ENCODE data around the gene PYROXD2.
A peak's percentile ranks its signal among the peaks of the same experiment; 100 is the strongest.

PYROXD2 gene

DNA sequence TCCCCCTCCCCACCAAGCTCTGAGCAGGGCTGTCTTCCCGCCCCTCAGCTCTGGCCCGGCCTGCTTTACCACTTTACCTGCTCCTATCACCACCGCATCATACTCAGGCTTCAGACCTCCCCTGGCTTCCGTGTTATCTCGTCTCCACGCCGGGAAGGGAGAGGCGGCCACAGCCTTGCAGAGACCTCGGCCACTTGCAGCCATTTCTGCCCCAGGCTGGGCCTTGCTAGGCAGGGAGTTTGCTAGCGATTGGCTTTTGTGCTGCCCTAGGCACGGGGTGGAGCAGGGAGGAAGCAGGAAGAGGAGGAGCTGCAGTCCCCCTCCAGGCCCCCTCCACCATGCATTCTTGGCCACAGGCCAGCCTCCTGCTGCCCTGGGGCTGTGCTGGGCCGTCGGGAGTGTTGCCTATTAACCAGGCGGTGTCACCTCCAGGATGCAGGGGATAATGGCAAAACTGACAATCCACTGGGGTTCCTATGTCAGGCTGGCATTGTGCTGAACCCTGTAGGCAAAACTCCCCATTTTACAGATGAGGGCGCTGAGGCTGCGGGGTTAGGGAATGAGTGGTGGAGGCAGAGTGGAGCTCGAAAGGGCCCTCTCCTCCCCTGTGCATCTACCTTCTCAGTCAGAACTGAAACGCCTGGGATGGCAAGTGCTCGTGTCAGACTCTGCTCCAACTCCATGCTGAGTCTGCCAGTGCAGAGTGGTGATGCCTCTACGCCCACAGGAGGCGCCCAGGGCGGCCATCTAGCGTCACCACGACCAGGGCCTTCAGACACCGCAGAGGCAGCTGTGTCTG lies at the start of gene PYROXD2:
TSS of gene PYROXD2 (minus strand) at position 251 of the 799 bp plus-strand sequence. CDS start at position 204, 47 bp downstream.
- peak; percentile 85 for FAIRE-seq

DNA sequence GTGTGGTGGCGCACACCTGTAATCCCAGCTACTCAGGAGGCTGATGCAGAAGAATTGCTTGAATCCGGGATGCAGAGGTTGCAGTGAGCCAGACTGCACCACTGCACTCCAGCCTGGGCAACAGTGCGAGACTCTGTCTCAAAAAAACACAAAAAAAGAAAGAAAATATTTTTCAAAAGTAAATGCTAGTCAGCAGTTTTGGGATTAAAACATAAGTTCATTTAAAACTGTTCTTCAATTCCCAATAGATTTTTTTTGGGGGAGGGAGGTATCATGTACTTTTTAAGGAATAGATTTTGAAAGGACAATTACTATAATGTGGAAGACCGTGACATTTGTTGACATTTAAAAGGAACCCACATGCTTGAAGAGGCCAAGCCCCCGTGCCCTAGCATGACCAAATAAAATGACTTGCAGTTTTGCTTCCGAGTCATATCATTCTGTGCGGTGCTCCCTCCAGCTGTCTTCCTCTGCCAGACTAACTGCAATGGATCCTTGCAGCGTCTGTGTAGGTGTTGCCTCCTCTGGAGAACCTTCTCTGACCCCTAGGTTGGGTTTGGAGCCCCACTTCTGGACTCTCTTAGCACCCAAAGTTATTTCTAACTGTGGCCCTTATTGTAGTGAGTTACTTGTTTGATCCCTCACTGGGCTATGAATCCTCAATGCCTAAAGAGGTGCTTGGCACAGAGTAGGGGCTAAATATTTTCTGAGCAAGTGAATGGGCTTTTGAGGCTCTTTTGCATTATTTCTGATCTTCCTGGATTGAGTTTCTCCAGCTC lies 49.2 kb upstream of the PYROXD2 start:
- no peak for FAIRE-seq

DNA sequence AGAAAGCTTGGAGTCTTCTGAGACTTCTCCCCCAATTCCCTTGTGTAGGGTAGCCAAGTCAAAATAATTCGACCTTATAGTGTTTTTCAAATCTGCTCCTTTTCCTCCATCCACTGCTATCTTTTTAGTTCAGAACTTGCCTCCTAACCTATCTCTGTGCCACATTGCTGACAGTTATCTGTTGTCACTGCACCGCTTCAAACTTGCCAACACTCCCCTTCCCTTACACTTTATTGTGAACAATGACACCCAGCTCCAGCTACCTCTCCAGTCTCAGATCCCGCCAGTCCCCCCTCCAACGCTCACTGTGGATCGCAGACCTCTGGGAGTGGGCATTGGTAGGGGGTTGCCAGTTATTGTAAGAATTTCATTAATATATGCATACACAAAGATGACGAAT lies 48.0 kb upstream of the PYROXD2 start:
- no peak for FAIRE-seq

DNA sequence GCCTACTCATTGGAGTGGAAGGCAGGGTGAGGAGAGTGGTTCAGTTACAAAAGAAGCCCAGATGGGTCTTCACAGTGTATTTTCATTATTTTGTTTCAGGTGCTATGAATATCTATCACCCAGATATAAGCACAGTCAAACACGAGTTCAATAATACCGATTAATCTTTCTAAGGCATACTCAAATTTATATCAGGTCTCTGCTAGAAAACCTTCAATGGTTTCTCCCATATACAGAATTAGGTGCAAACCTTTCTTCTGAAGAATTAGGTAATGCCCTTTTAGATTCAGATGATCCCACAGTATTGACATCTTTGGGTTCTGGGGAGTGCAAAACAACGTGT lies 46.5 kb upstream of the PYROXD2 start:
- no peak for FAIRE-seq

DNA sequence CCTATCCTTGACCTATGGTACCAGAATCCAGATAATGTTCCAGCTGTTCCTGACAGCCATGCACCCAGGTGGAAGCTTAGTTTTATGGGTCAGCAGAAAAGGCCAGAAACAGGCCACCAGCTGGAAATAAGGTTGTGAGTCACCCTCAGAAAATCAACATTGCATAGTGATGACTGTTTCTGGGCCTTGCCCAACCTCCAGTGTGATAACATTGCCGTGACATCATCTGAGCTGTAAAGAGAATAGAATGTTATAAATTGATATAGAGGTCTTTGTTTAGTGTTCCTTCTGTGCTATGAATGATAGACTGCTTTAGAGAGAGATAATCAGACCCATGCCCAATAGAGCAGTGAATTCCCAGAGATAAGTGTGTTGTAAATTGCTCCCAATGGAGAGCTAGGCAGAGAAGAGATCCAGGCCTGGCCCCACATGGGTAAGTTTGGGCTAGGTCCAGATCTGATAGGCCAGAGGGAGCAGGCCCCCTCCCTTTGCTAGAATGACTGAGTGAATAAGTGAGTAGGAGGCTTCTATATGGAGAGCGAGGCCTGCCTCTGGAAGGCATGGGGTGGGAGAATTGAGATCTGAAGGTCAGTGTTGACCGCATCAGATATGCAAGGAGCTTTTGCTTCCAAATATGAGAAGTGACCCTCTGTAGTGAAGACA lies 46.0 kb upstream of the PYROXD2 start:
- FAIRE-seq = no peak

DNA sequence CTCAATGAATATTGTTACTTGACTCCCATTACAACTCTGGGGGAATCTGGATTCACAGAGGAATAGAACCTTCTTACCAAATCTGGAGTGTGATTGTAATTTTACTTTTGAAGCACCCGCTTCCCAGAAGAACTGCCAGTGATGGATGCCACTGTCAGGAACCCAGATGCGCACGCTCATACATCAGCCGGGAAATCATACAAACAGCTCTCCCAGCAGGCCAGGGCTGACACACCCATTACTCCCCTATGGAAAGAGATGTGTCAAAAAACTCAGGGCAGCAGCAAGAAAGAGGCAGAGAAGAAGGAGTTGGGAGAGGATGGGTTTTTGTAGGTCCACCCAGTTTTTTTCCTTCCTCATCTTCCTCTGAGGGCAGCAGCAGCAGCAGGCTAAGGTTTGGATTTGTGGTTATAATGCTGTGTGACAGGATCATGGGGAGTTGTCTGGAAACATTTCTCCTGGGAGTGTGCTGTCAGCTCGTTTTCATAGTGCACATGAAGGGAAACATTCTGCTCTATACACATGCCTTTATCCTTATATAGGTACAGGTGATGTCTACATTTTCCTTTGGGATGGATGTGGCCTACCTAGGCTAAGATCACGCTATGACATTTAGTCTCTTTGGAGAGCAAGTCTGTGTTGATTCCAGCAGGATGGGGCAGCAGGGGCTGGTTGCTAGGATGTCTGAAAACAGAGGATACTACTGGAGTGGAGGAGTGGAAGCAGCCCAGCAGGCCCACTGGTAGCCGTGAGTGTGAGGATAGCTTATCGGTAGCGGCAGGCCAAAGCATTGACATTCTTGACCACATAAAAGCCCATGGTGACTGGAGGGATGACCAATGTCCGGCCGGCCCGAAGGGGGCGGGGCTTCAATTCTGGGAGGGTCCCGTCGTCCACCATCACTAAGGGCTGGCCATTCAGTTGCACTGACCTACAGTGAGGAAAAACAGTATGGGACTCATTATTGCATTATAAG lies 44.1 kb upstream of the PYROXD2 start:
- FAIRE-seq = no peak

DNA sequence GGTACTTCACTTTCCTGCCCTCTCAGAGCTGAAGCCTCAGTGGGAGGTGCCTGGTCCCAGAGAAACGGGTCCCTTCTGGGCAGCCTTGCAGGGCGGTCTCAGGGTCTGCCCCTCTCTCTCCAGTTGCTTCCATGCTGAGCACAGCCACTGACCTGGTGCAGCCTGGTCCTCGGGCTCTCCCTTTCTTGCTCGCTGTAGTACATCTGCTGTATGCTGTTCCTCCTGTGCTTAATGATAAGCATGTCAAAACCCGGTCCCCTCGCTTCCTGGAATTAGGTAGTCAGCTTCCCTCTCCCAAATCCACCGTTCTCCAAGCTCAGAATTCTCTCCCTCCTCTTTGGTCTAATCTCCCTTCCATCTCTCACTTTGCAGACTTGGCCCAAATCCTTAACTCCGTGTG lies 42.7 kb upstream of the PYROXD2 start:
- no peak for FAIRE-seq

DNA sequence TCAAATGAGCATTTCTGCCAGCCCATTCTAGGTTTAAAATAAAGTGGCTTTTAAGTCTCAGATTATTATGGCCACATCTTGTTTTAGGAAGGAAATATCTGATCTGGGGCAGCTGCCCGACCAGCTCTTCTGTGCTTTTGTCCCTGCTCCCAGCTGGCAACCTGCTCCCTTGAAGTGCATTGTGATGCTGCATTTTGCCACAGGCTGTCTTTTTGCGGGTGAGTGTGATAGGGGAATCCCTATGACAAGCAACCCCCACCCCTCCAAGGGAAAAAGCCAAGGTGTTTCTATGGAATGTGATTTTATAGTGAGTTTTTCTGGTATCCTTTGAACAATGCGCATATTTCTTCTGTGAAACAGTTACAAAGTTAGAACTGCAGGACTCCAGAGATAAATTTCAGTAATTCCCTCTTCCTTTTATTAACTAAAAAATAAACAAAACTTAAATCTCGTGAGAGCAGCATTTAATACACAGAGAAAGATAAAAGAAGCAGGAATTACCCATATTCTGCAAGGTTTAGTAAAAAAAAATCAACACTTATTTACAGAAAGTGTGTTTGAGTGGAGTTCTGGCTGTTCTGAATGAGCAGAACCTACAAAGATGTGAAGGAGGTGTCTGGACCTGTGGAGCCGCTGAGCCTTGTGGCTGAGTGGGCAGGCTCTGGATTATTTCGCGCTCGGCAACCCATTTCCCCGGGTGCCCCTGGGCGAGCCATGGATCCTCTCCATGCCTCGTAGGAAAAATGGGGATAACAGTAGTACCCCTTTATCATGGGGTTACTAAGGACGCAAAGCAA lies 41.9 kb upstream of the PYROXD2 start:
- no peak for FAIRE-seq

DNA sequence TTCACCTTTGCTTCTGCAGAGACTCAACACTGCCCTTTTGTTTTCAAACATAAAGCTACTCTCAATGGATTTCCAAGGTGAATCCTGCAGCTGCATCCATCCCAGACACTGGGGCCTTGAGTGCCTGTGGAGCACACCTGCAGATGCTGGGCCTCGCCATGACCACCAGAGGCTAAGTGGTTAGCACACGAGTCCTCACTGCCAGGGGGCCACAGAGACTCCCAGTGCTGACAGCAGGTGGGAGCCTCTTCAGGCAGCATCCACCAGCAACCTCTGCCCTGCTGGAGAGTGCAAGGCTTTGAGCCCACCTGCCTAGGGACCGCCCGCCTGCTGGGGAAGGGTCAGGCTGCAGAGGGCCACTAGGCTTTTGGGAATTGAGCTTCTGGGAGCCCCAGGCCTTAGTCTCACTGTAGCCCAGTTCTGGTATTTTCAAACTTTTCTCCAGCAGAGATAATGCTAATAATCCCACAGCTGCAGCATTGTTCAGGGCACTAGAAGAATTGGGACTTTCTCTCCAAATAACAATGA lies 41.1 kb upstream of the PYROXD2 start:
- no peak for FAIRE-seq

DNA sequence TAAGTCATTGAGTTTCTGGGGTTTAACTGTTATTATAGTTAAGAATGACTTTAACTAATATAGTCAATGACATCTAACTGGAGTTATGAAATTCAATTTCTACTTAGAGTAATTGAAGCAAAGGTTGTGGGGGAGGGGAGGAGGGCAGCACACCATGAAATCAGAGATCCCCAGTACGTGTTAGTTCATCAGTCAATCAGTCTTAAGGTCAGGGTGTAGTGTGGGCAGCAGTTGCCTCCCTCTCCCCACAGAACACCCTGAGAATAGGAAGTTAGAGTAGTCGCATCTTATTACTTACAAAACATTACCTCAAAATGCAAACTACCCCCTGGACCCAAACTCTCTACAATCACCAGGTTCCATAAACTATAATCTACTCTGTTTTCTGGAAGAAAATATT lies 38.7 kb upstream of the PYROXD2 start:
- FAIRE-seq = no peak

DNA sequence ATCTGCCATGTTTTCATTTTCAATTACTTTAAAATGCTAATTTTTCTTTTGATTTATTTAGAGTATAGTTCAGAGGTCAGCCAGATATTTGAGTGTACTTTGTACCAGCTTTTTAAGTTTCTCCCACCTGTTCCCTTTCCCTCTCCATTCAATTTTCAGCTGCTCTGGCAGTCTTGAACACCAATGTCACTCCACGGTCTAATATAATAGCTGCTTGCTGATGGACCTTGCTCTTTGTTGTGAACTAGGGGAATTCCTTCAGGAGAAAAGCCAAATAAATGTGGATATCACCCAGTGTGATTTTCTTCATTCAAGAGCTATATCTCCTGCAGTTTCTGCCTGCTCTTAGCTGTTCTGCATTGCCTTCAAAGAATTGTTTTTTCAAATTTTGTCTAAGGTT lies 35.6 kb upstream of the PYROXD2 start:
- no peak for FAIRE-seq

DNA sequence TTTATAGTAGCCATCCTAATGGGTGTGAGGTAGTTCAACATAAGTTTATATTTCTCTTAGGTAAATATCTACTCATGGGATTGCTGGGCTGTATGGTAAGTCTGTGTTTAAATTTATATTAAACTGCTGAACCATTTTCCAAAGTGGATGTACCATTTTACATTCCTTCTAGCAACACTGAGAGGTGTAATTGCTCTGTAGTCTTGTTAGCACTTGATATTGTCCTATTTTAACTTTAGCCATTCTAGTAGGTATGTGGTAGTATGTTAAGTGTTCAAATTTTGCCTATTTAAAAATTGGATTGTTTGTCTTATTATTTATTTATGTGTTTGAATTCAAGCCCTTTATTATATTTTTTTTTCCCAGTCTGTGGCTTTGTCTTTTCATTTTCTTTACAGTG lies 34.3 kb upstream of the PYROXD2 start:
- FAIRE-seq = no peak

DNA sequence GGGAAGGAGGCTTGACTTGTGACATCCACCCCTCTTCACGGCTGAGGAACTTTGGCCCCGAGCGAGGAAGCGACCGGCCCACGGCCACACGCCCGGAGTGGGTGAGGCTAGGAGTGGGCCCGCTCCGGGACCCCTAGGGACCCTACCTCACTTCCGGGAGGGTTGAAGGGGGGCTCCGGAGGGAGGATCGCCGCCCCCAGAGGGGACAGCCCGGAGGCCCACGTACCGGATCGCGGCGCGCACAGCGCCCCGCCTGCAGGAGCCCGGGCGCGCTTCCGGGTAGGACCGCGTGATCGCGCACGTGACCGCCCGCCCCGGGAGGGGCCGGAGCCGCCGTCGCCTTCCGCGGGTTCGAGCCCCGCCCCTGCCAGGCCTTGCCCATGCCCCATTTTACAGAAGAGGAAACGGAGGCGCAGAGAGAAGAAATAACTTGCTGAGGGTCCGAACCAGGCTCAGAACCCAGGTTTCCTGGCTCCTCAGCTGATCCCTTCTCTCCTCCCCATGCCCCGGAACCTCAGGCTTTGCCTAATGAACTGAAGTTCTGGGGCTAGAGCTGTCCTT lies 31.8 kb upstream of the PYROXD2 start, which contains the start of gene HPS1:
TSS of gene HPS1 (minus strand) at position 275 of the 561 bp plus-strand sequence. CDS start 3,695 bp downstream, outside the sequence.
- FAIRE-seq = no peak

DNA sequence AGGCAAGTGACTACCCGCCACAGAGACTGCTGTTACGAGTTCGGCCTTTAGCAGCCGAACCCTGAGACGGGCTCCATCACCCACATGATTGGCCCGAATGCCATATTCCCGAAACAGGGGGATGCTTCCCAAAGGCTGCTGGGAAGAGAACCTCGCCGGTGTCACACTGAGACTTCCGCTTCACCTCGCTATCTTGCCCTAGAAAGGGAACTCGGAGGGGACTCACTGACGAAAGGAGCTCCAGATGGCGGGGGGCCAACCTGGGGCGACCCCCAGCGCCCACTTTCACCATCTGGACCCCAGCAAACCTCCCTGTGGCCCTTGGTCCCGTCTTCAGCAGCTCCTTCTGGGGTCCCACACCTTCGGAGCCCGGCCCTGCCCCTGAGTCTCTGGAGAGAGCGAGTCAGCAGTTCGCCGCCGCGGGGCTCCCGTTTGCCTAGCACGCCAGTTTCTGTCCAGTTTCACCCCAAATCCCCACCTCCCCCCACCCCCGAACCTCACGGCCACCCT lies 31.2 kb upstream of the PYROXD2 start:
- no peak for FAIRE-seq

DNA sequence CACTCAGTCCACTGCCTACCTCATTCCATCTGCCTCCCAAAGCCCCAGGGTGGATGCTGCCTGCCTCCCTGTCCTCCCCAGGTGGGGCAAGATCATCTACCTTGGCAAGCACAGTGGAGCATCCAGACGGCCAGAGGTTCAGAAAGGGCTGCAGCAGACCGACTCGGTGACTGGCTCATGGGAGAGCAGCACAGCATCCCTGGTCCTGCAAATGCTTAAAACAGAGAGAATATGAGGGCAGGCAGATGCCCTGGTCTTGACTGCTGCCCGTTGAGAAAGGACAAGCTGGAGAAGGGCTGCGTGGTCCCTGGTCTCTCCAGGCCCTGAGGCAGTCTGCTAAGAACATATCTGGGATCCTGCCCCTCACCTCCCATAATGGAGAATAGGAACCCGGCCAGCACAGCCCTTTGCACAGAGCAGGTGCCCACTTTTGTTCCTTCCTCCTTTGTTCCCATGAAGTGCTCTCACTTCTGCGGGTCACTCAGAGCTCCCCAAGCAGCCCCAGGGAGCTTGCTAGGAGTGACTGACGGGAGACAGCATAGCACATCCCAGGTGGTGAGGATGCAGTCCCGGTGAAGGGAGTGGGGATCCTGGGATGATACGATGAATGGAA lies 30.3 kb upstream of the PYROXD2 start:
- FAIRE-seq = no peak

DNA sequence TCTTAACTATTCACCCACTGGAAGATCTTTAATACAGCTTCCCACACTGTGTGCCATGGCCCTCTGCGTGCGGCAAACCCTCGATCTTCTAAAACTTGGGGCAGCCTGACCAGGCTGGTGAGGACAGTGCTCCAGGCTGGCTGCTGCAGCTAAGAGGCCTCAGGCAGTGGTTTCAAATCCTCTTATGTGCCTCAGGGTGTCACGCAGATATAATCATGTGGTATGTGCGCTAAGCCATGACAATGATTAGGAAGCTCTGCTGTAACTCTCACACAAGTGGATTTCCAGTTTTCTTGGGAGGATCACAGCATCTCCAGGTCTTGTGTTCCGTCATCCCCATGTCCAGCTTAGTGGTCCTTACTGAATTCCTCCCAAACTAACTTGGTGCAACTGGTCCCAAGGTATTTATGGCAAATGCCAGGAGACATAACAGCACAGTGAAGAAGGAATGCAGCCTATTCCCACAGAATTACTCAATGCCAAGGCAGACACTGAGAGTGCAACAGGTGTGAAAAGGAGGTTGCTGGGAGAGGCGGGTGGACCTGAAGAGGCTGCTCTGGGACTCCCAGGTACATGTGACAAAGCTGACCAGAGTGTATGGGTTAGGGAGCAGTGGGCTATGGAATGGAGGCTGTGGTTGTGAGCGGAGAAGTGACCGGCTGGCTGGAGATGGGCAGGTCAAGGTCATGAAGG lies 29.5 kb upstream of the PYROXD2 start:
- no peak for FAIRE-seq

DNA sequence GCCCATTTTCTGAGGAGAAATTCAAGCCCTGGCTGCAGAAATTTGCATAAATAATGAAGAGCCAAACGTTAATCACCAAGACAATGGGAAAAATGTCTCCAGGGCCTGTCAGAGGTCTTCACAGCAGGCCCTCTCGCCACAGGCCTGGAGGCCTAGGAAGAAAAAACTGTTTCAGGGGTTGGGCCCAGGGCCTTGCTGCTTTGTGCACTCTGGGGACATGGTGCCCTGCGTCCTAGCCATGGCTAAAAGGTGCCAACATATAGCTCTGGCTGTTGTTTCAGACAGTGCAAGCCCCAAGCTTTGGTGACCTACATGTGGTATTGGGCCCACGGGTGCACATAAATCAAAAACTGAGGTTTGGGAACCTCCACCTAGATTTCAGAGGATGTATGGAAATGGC lies 23.7 kb upstream of the PYROXD2 start:
- no peak for FAIRE-seq

DNA sequence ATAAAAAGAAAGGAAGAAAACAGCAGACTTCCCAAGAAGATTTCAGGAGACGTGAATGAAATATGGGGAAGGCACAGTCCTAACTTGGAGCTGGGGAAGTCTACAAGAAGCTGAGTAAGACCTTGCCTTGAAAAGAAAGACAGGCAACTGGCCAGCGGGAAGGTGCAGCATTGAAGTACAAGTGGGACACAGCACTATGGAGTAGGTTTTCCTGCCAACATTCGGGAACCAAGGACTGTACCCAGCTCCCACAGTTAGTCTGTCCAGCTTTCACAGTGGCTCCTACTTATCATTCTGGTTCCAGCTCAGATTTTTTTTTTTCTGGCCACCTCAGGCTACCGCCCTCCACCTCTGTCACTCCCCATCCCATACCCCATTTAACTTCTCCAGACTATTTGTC lies 21.7 kb upstream of the PYROXD2 start:
- no peak for FAIRE-seq

DNA sequence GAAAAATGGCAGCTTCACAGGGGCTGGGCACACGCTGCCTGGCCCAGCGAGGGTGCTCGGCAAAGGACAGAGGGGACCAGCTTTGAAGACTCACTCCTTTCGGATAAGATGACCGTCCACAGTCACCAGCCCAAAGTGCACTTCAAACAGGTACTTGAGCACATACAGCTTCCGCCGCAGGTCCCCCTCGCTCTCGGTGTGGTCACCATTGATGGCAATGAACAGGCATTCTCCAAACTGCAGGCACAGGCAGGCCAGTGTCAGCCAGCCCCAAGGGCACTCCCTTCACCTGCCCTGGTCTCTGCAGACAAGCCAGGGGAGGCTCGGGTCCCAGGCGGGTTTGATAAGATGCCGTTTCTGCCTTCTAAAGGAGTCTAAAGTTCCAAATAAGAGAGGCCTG lies 20.2 kb upstream of the PYROXD2 start:
- FAIRE-seq = no peak
